ENCODE results near the gene FPR3. TPM values are rescaled to one million over a fixed set of nuclear protein-coding genes. Genes with fewer than 3 reads are reported as not detected.

Gene FPR3
- total and polyA plus RNA-seq, 9 of the 15 experiments (the other 6 are each of a cell fraction or from before 2014, with no cell fraction given) = 0.08 to 0.51 (median 0.22) TPM; not detected in 1

DNA sequence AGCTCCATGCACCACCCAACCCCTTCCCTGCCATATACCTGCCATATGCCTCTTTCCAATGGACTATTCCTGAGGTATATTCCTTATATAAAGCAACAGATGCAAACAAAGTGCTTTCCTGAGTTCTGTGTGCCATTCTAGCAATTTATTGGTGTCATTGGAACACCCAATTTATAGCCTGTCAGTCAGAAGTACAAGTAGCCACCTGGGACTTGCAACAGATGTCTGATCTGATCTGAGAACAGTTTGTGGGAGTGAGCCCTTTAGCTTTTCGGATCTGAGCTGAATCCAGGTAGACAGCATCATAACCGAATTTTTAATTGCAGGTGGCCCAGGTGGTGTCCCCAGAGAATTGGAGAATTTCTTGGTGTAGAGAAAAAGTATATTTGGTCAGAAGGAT is 963 bp upstream of the FPR3 start (continued):
- TF ChIP-seq CBFA2T2 (conservative IDR thresholded peaks at IDR 0.05) = peak; percentile 33
- TF ChIP-seq ZNF76 (CRISPR knock-in tag; IDR thresholded peaks at IDR 0.05; ENCODE audit: borderline replicate concordance) = no peak
- no peak for TF ChIP-seq E4F1 (CRISPR knock-in tag; IDR thresholded peaks at IDR 0.05; ENCODE audit: borderline replicate concordance)
- peak; percentile 65 for TF ChIP-seq CBFA2T3 (IDR thresholded peaks at IDR 0.05)
- TF ChIP-seq SMC3 (conservative IDR thresholded peaks at IDR 0.05; ENCODE audit: insufficient read depth, low read depth, low read length) = no peak
- no peak for TF ChIP-seq ZNF354B (CRISPR knock-in tag; IDR thresholded peaks at IDR 0.05)

GRCh38 chr19:51796195-51796679 is 1.3 kb downstream of the FPR3 start:
- H3K4me2 ChIP-seq (ENCODE audit: insufficient read depth, low read length) = peak overlapping the region; percentile 85
- in situ Hi-C loops (cut with MboI) (no loop called here), intact Hi-C loops (cut with micrococcal nuclease) (loop anchor here (5.0 kb wide), 1 partner anchor 94 kb away; no protein-coding TSS in a partner anchor)
- H3K36me3 ChIP-seq (ENCODE audit: control insufficient read depth, insufficient read depth, low read length) = no peaks in the 10 kb centered on the region; the same call in 2 of the 3 replicates
- ChIA-PET CTCF (ENCODE audit: low intra/inter-chr PET ratio) (no interaction called here), POLR2A (interaction anchor here (0.6 to 1.8 kb wide), 9 partner anchors 9 to 406 kb away, joined by 3 to 7 read pairs (median 5); partner anchors contain the start of genes C19orf84 and ZNF841)
- H3K9me1 ChIP-seq (ENCODE audit: control insufficient read depth, insufficient read depth, low read length) = no peaks in the 10 kb centered on the region
- peak overlapping the region; percentile 53 to 58; a peak in 3 of 4 replicates for H3K9ac ChIP-seq (ENCODE audit: insufficient read depth in 1 of 2, low read depth in 2 of 2, low read length in 2 of 2)
- peak; percentile 63 to 95 (median 76) for DNase-seq (ENCODE audit: extremely low read depth in 1 of 4, low spot score in 3 of 4)
- H2AFZ ChIP-seq (ENCODE audit: low read depth, low read length) = peak overlapping the region; percentile 66
- 1% methylated on average over 8 of the region's 8 CpGs for WGBS (ENCODE audit: insufficient coverage, low coverage, missing lambda C conversion rate)
- H4K20me1 ChIP-seq (replicated peaks; ENCODE audit: control insufficient read depth, insufficient read depth, low read length) = no peaks in the 10 kb centered on the region
- no peaks in the 10 kb centered on the region for H3K27me3 ChIP-seq (ENCODE audit: control insufficient read depth in 2 of 2, insufficient read depth in 2 of 2, low read length in 2 of 2)
- peak overlapping the region; percentile 71 for H3K27ac ChIP-seq (ENCODE audit: extremely low read depth, low read depth, low read length)
- peaks cover 36 to 75% of the 10 kb centered on the region in 2 experiments for H3K4me1 ChIP-seq (replicated peaks in 1 of 2; ENCODE audit: control insufficient read depth in 2 of 2, insufficient read depth in 2 of 2, low read length in 2 of 2)
- peak; percentile 82 for ATAC-seq
- peak overlapping the region; percentile 35 for H3K4me3 ChIP-seq
- H3K9me3 ChIP-seq (replicated peaks; ENCODE audit: control insufficient read depth, insufficient read depth, low read depth, low read length) = no peaks in the 10 kb centered on the region
- peaks cover 27% of the 10 kb centered on the region for H3K79me2 ChIP-seq (ENCODE audit: control insufficient read depth, insufficient read depth, low read length)
- no TSS peak for BruUV-seq (replicated peaks)
- FAIRE-seq = peak; percentile 91
- no peak for TF ChIP-seq KDM5B (IDR thresholded peaks at IDR 0.05; ENCODE audit: insufficient replicate concordance, low read depth, low read length)
- TF ChIP-seq PKNOX1 (IDR thresholded peaks at IDR 0.05) = peak; percentile 31
- peak; percentile 22 for TF ChIP-seq NUFIP1 (IDR thresholded peaks at IDR 0.05; ENCODE audit: partially characterized antibody)
- TF ChIP-seq, protein P1, sequence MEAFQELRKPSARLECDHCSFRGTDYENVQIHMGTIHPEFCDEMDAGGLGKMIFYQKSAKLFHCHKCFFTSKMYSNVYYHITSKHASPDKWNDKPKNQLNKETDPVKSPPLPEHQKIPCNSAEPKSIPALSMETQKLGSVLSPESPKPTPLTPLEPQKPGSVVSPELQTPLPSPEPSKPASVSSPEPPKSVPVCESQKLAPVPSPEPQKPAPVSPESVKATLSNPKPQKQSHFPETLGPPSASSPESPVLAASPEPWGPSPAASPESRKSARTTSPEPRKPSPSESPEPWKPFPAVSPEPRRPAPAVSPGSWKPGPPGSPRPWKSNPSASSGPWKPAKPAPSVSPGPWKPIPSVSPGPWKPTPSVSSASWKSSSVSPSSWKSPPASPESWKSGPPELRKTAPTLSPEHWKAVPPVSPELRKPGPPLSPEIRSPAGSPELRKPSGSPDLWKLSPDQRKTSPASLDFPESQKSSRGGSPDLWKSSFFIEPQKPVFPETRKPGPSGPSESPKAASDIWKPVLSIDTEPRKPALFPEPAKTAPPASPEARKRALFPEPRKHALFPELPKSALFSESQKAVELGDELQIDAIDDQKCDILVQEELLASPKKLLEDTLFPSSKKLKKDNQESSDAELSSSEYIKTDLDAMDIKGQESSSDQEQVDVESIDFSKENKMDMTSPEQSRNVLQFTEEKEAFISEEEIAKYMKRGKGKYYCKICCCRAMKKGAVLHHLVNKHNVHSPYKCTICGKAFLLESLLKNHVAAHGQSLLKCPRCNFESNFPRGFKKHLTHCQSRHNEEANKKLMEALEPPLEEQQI (IDR thresholded peaks at IDR 0.05) = no peak
- no peak for TF ChIP-seq LARP7 (IDR thresholded peaks at IDR 0.05)
- TF ChIP-seq ZNF584 (CRISPR knock-in tag; IDR thresholded peaks at IDR 0.05; ENCODE audit: low read depth) = no peak
- TF ChIP-seq BRD4 (IDR thresholded peaks at IDR 0.05) = no peak
- TF ChIP-seq, protein P2, sequence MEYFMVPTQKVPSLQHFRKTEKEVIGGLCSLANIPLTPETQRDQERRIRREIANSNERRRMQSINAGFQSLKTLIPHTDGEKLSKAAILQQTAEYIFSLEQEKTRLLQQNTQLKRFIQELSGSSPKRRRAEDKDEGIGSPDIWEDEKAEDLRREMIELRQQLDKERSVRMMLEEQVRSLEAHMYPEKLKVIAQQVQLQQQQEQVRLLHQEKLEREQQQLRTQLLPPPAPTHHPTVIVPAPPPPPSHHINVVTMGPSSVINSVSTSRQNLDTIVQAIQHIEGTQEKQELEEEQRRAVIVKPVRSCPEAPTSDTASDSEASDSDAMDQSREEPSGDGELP (CRISPR knock-in tag; IDR thresholded peaks at IDR 0.05; ENCODE audit: borderline replicate concordance) = 0 out of 2 replicates have a peak, but pooled peaks have one; percentile 20
- no peak for TF ChIP-seq ZNF785 (CRISPR knock-in tag; IDR thresholded peaks at IDR 0.05)
